ENCODE data around the gene SSC5D.

- TF ChIP-seq CTCF (IDR thresholded peaks at IDR 0.05) (no peak), POLR2A (IDR thresholded peaks at IDR 0.05) (no peak)
Measured at GRCh38 chr19:55525289-55526101, 37.3 kb downstream of the SSC5D start.

Data from uterus (tissue), 2 donors.